Esophagus muscularis mucosa (tissue), 3 donors: Measurements from ENCODE around the gene CORO2B.

ENCODE experiments used
- CTCF ChIP-seq, 3 experiments: fragments of 200-600 bp in 2 of 3; fragments of 450-650 bp in 1 of 3; sonication (generic) in 2 of 3; IDR thresholded peaks; one replicate each; pipeline ENCODE4 v1.5.1; 2017 to 2019; ENCODE audit warnings: antibody characterized with exemption in 3 of 3, mild to moderate bottlenecking in 2 of 3, moderate library complexity in 1 of 3
- POLR2AphosphoS5 ChIP-seq, 2 donors: sonication (generic); formaldehyde crosslinking; IDR thresholded peaks; one replicate each; pipeline ENCODE4 v1.6.1; 2017; ENCODE audit warnings: antibody characterized with exemption in 2 of 2

DNA sequence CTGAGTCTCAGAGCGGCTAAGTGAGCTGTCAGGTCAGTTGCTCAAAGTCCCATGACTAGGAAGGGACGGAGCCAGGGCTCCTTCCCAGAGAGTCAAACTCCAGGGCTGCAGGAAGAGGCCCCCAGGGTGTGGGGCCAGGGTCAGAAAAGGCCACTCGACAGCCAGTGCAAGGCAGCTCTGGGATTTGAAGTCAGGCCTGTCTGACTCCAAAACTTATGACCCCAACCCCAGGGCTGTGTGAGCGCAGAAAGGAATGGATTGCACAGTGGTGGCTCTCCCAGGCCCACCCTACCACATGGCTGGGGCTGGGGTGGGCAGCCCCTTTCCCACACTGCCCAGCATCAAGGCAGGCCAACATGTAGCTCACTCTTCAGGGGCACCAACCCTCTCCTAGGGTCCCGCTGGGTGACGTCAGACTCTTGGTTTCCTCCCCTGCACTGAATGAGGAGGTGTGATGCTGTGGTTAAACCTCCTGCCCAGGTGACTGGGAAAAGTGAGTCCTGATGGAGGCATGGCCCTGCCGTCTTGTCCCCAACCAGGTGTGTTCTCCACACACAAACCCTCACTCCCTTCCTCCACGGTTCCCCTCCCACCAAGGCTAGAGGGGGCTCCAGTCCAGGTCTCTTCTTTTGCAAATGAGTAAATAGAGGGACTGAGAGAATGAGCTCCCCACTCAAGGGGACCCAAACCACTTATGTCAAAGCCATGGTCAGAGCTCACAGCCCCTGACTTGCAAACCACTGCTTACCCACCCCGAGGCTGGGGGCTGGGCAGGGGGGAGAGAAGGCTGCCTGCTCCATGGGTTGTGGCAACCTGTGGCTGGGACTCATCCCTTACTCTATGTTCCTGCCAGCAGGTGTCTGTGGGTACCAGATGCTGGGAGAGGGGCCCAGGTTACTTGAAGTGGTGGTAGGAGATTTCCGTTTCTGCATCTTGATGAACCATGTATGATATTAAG lies 23.8 kb upstream of the CORO2B start:
- no peak for TF ChIP-seq CTCF (IDR thresholded peaks at IDR 0.05)
- TF ChIP-seq POLR2AphosphoS5 (IDR thresholded peaks at IDR 0.05), result no peak
